ENCODE measurements around the gene SLC26A6.

DNA sequence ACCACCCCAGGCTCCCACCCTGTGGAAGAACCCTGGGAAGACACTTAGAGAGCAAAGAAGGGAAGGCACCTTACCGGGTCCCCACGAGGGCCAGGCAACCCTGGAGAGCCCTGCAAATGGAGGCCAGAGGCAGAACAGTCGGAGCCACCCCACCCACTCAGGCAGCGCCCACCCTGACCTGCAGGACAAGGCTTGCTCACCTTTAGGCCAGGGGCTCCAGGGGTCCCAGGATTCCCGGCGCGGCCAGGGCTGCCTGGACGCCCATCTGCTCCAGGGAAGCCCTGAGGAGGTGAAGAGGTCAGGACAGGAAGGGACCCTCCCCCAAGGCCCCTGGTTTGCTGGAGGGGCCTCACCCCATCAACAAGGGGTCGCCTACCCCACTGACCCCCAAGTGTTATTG is 50.4 kb downstream of the SLC26A6 start:
- TF ChIP-seq POLR2A (IDR thresholded peaks at IDR 0.05; ENCODE audit: low read depth, low read length) (no peak), TAF1 (IDR thresholded peaks at IDR 0.05; ENCODE audit: low read depth, low read length) (no peak), POLR2AphosphoS5 (IDR thresholded peaks at IDR 0.05; ENCODE audit: low read depth, low read length) (no peak), SPI1 (IDR thresholded peaks at IDR 0.05; ENCODE audit: low read depth, low read length) (no peak), POU2F2 (IDR thresholded peaks at IDR 0.05; ENCODE audit: low read depth, low read length) (no peak)
